IMR-90 (cell line): ENCODE results near the gene VEGFA. TPM values are rescaled to one million over a fixed set of nuclear protein-coding genes. Genes with fewer than 3 reads are reported as not detected.

Experiments used
- ATAC-seq: fragments of 200-7000 bp; cut with Tn5 transposase; 2 replicates; pipeline ENCODE4 v1.9.1; 2020; ENCODE audit warnings: low read depth, mild to moderate bottlenecking, moderate library complexity
- BruUV-seq: library from RNA; stranded (reverse); fragments of 400-500 nt; replicated peaks from 2 replicates; lab custom pipeline; 2021; lab: Mats Ljungman, UMichigan
- CTCF ChIA-PET: fragments of 300-600 bp; formaldehyde crosslinking; extraction: SDS; loops from one replicate; lab custom pipeline; 2021; ENCODE audit warnings: antibody characterized with exemption; lab: Yijun Ruan, JAX
- POLR2A ChIA-PET: fragments of 300-600 bp; sonication (Branson Sonifier 250); formaldehyde crosslinking; loops from one replicate; lab custom pipeline; 2022; ENCODE audit warnings: antibody characterized with exemption; ENCODE audit not compliant: unreplicated experiment; lab: Charles Lee
- DNase-seq: peaks from one replicate; pipeline ENCODE4 v3.0.0; 2013
- H2AFZ ChIP-seq: replicated peaks from 2 replicates; pipeline ENCODE3; 2013; ENCODE audit warnings: low read length, mild to moderate bottlenecking; ENCODE audit not compliant: poor library complexity
- H2AK5ac ChIP-seq: 2 replicates; pipeline ENCODE4 v1.6.1; 2013; ENCODE audit warnings: low read depth, low read length, inconsistent platforms
- H2AK9ac ChIP-seq: replicated peaks from 2 replicates; pipeline ENCODE3; 2013; ENCODE audit warnings: mild to moderate bottlenecking, low read depth, low read length, moderate library complexity; ENCODE audit not compliant: poor library complexity
- H2BK120ac ChIP-seq: 2 replicates; pipeline ENCODE4 v1.6.1; 2013; ENCODE audit warnings: low read depth, low read length, inconsistent platforms
- H2BK15ac ChIP-seq: 3 replicates; pipeline ENCODE4 v1.6.1; 2013; ENCODE audit warnings: low read depth, low read length, inconsistent platforms
- H2BK20ac ChIP-seq: 2 replicates; pipeline ENCODE4 v1.6.1; 2013; ENCODE audit warnings: low read depth, mild to moderate bottlenecking, inconsistent platforms, low read length, moderate library complexity
- H2BK5ac ChIP-seq: 2 replicates; pipeline ENCODE4 v1.6.1; 2013; ENCODE audit warnings: mild to moderate bottlenecking, low read depth, low read length, inconsistent platforms; ENCODE audit not compliant: poor library complexity, severe bottlenecking
- H3K14ac ChIP-seq: replicated peaks from 2 replicates; pipeline ENCODE4 v1.6.1; 2013; ENCODE audit warnings: low read depth, low read length, inconsistent platforms
- H3K18ac ChIP-seq: 2 replicates; pipeline ENCODE4 v1.6.1; 2013; ENCODE audit warnings: low read depth, low read length, control low read depth
- H3K23ac ChIP-seq: 2 replicates; pipeline ENCODE4 v1.6.1; 2013; ENCODE audit warnings: low read depth, low read length, inconsistent platforms
- H3K27ac ChIP-seq: 2 replicates; pipeline ENCODE4 v1.5.1; 2013; ENCODE audit warnings: mild to moderate bottlenecking, control low read depth, low read length; ENCODE audit not compliant: insufficient read depth
- H3K27me3 ChIP-seq: 2 replicates; pipeline ENCODE4 v1.6.1; 2013; ENCODE audit warnings: low read length; ENCODE audit not compliant: control insufficient read depth, insufficient read depth
- H3K36me3 ChIP-seq: 2 replicates; pipeline ENCODE4 v1.6.1; 2013; ENCODE audit warnings: low read length, mixed read lengths; ENCODE audit not compliant: control insufficient read depth, insufficient read depth
- H3K4ac ChIP-seq: 2 replicates; pipeline ENCODE4 v1.6.1; 2013; ENCODE audit warnings: low read depth, low read length, inconsistent platforms
- H3K4me1 ChIP-seq: 2 replicates; pipeline ENCODE4 v1.6.1; 2013; ENCODE audit warnings: low read length, mixed read lengths; ENCODE audit not compliant: control insufficient read depth, insufficient read depth
- H3K4me2 ChIP-seq: 2 replicates; pipeline ENCODE4 v1.6.1; 2013; ENCODE audit warnings: low read depth, mild to moderate bottlenecking, control low read depth, low read length, moderate library complexity
- H3K4me3 ChIP-seq: 2 replicates; pipeline ENCODE4 v1.5.1; 2013; ENCODE audit warnings: low read depth, mild to moderate bottlenecking, control low read depth, low read length, moderate library complexity; ENCODE audit not compliant: insufficient read depth
- H3K56ac ChIP-seq: 2 replicates; pipeline ENCODE4 v1.6.1; 2013; ENCODE audit warnings: low read length, inconsistent platforms; ENCODE audit not compliant: insufficient read depth; ENCODE audit errors: extremely low read depth
- H3K79me1 ChIP-seq, 2 experiments: 2 replicates each; pipeline ENCODE4 v1.6.1; 2013; ENCODE audit warnings: low read length in 2 of 2, inconsistent platforms in 1 of 2, low read depth in 1 of 2
- H3K9ac ChIP-seq: 2 replicates; pipeline ENCODE4 v1.6.1; 2013; ENCODE audit warnings: low read depth, low read length, control low read depth
- H3K9me1 ChIP-seq: 2 replicates; pipeline ENCODE4 v1.6.1; 2013; ENCODE audit warnings: low read length, inconsistent platforms; ENCODE audit not compliant: insufficient read depth
- H3K9me3 ChIP-seq: 2 replicates; pipeline ENCODE4 v1.6.1; 2013; ENCODE audit warnings: low read length; ENCODE audit not compliant: control insufficient read depth, insufficient read depth
- H4K20me1 ChIP-seq: 2 replicates; pipeline ENCODE4 v1.6.1; 2013; ENCODE audit warnings: low read length, inconsistent platforms; ENCODE audit not compliant: insufficient read depth
- H4K5ac ChIP-seq: 2 replicates; pipeline ENCODE4 v1.6.1; 2013; ENCODE audit warnings: mild to moderate bottlenecking, low read depth, low read length, control low read depth
- H4K8ac ChIP-seq, 2 experiments: 2 replicates each; pipeline ENCODE4 v1.6.1; 2013; ENCODE audit warnings: low read depth in 2 of 2, low read length in 2 of 2, control low read depth in 1 of 2, inconsistent platforms in 1 of 2
- H4K91ac ChIP-seq: 2 replicates; pipeline ENCODE4 v1.6.1; 2013; ENCODE audit warnings: low read depth, low read length, inconsistent platforms; ENCODE audit not compliant: insufficient read depth
- BHLHE40 ChIP-seq: fragments of 150-350 bp; IDR thresholded peaks from 2 replicates; pipeline ENCODE4 v1.6.1; 2016; ENCODE audit warnings: mild to moderate bottlenecking, low read depth, low read length
- CHD1 ChIP-seq: IDR thresholded peaks from 2 replicates; pipeline ENCODE4 v1.6.1; 2012; ENCODE audit warnings: low read depth, low read length, improper control_type of control experiment
- CTCF ChIP-seq: conservative IDR thresholded peaks from 2 replicates; pipeline ENCODE4 v1.5.1; 2012; ENCODE audit warnings: mild to moderate bottlenecking, low read depth, low read length, improper control_type of control experiment
- ELK1 ChIP-seq: fragments of 150-350 bp; IDR thresholded peaks from 2 replicates; pipeline ENCODE4 v1.6.1; 2016; ENCODE audit warnings: low read depth, mild to moderate bottlenecking, low read length, moderate library complexity, borderline replicate concordance
- MAZ ChIP-seq: IDR thresholded peaks from 2 replicates; pipeline ENCODE4 v1.6.1; 2012; ENCODE audit warnings: low read depth, mild to moderate bottlenecking, low read length, improper control_type of control experiment, moderate library complexity, borderline replicate concordance
- MXI1 ChIP-seq: IDR thresholded peaks from 2 replicates; pipeline ENCODE4 v1.6.1; 2012; ENCODE audit warnings: low read depth, mild to moderate bottlenecking, low read length, moderate library complexity, borderline replicate concordance
- NFE2L2 ChIP-seq: fragments of 150-350 bp; IDR thresholded peaks from 2 replicates; pipeline ENCODE4 v1.6.1; 2016; ENCODE audit warnings: low read depth, mild to moderate bottlenecking, low read length
- RCOR1 ChIP-seq: IDR thresholded peaks from 2 replicates; pipeline ENCODE4 v1.6.1; 2012; ENCODE audit warnings: mild to moderate bottlenecking, low read length, improper control_type of control experiment; ENCODE audit not compliant: insufficient replicate concordance
- RFX5 ChIP-seq: IDR thresholded peaks from 2 replicates; pipeline ENCODE4 v1.8.0; 2012; ENCODE audit warnings: low read depth, mild to moderate bottlenecking, low read length, moderate library complexity
- SMC3 ChIP-seq: fragments of 150-350 bp; IDR thresholded peaks from 2 replicates; pipeline ENCODE4 v1.6.1; 2016; ENCODE audit warnings: low read depth, mild to moderate bottlenecking, antibody characterized with exemption, low read length, moderate library complexity
- WGBS, 2 experiments: methylation state at CpG; one replicate each; pipeline versions ENCODE4 v1.1.5 to v1.1.7; 2013; ENCODE audit warnings: missing lambda C conversion rate in 2 of 2; ENCODE audit not compliant: insufficient read length in 1 of 2; ENCODE audit errors: extremely low coverage in 2 of 2; 5-methylcytosine and 5-hydroxymethylcytosine counted together
- dilution Hi-C: fragments of 300-500 bp; cut with HindIII; formaldehyde crosslinking; loops from one replicate; pipeline ENCODE4 v1.14.3; 2018; ENCODE audit warnings: low sequenced_read_pairs; ENCODE audit not compliant: unreplicated experiment
- in situ Hi-C: fragments of 300-500 bp; cut with MboI; formaldehyde crosslinking; loops from 3 replicates; pipeline ENCODE4 v1.14.3; 2019; ENCODE audit warnings: low sequenced_read_pairs, inconsistent platforms, mixed read lengths
- intact Hi-C: fragments of 100-400 bp; cut with micrococcal nuclease; formaldehyde crosslinking; loops from 2 replicates; pipeline ENCODE4 v1.10.0; 2022
- polyA plus RNA-seq, 3 experiments: library from polyadenylated mRNA; depleted of rRNA; stranded (reverse); fragments of >200 nt; gene quantifications; 2 replicates each; pipeline ENCODE4 v1.2.3, GENCODE V29; 2012; ENCODE audit warnings: low replicate concordance in 1 of 3
- total RNA-seq: library from RNA; depleted of rRNA; stranded (reverse); fragments of >200 nt; gene quantifications from 2 replicates; pipeline ENCODE4 v1.2.3, GENCODE V29; 2012

VEGFA gene
- total and polyA plus RNA-seq, 2 of the 4 experiments (the other 2 are of a cell fraction), result 190 to 234 TPM

GRCh38 chr6:43734294-43734665 is 35.7 kb upstream of the VEGFA start:
- CTCF ChIA-PET, result no interaction called here
- POLR2A ChIA-PET, result no interaction called here
- no peak overlapping the region for H3K4ac ChIP-seq
- no peaks in the 10 kb centered on the region for H4K20me1 ChIP-seq
- H2BK5ac ChIP-seq, result no peak overlapping the region
- H2AFZ ChIP-seq, result no peak overlapping the region
- WGBS, 2 experiments, result 100% methylated on average over 1 of the region's 3 CpGs; no CpG with 5 or more reads in 1 of the 2 experiments
- H2BK120ac ChIP-seq, result no peak overlapping the region
- BruUV-seq, result no TSS peak
- no peak for ATAC-seq
- no peak overlapping the region for H3K4me2 ChIP-seq
- H3K18ac ChIP-seq, result no peak overlapping the region
- intact Hi-C loops, result no loop called here
- H4K5ac ChIP-seq, result no peak overlapping the region
- H3K56ac ChIP-seq, result no peak overlapping the region
- no peak overlapping the region for H4K8ac ChIP-seq
- H2AK9ac ChIP-seq, result no peak overlapping the region
- H3K36me3 ChIP-seq, result no peaks in the 10 kb centered on the region
- H3K14ac ChIP-seq, result no peak overlapping the region
- H3K4me3 ChIP-seq, result no peak overlapping the region
- H3K79me1 ChIP-seq, result no peaks in the 10 kb centered on the region
- dilution Hi-C loops, result no loop called here
- no peak overlapping the region for H2BK20ac ChIP-seq
- H2AK5ac ChIP-seq, result no peak overlapping the region
- no peak overlapping the region for H3K27ac ChIP-seq
- peaks cover 5% of the 10 kb centered on the region for H3K9me3 ChIP-seq
- in situ Hi-C loops, result no loop called here
- no peak overlapping the region for H4K91ac ChIP-seq
- H3K9me1 ChIP-seq, result peaks cover 6% of the 10 kb centered on the region; the same call in 1 of the 2 replicates
- H3K27me3 ChIP-seq, result peaks cover 5% of the 10 kb centered on the region
- no peak for DNase-seq
- H3K23ac ChIP-seq, result no peak overlapping the region
- no peak for TF ChIP-seq BHLHE40
- TF ChIP-seq MXI1, result no peak
- no peak for TF ChIP-seq NFE2L2
- TF ChIP-seq ELK1, result no peak
- no peak for TF ChIP-seq CTCF
- no peak for TF ChIP-seq SMC3
- TF ChIP-seq RFX5, result no peak
- no peak for TF ChIP-seq MAZ
- TF ChIP-seq CHD1, result no peak
- no peak for TF ChIP-seq RCOR1
- H3K9ac ChIP-seq, result no peak overlapping the region
- H2BK15ac ChIP-seq, result no peak overlapping the region
- H3K4me1 ChIP-seq, result no peaks in the 10 kb centered on the region
